ENCODE measurements around the gene ELP2.

ELP2 gene

DNA sequence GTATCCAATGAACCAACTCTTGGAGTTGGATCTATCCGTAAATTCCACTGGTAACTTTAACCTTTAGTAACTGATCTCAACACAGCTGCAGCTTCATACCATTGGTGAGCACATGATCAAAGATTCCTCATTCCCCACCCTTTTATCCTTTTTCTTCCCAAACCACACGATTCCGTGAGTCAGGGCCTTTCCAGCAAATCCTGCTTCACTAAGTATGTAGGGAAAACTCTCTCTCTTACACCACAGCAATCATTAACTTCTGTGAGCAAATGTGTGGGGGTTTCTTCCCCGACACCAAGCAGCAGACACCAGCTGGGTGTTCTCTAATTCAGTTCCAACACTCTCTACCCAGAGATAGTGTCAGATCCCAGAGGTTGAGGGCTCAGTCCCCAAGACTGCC, 23.5 kb downstream of the ELP2 start:
- DNase-seq (ENCODE audit: extremely low spot score) = no peak
- CTCF ChIA-PET = interaction anchor here (1.1 kb wide), 1 partner anchor 16 kb away, joined by 3 read pairs; no protein-coding TSS in a partner anchor
- POLR2A ChIA-PET = no interaction called here
- TF ChIP-seq, protein P1, sequence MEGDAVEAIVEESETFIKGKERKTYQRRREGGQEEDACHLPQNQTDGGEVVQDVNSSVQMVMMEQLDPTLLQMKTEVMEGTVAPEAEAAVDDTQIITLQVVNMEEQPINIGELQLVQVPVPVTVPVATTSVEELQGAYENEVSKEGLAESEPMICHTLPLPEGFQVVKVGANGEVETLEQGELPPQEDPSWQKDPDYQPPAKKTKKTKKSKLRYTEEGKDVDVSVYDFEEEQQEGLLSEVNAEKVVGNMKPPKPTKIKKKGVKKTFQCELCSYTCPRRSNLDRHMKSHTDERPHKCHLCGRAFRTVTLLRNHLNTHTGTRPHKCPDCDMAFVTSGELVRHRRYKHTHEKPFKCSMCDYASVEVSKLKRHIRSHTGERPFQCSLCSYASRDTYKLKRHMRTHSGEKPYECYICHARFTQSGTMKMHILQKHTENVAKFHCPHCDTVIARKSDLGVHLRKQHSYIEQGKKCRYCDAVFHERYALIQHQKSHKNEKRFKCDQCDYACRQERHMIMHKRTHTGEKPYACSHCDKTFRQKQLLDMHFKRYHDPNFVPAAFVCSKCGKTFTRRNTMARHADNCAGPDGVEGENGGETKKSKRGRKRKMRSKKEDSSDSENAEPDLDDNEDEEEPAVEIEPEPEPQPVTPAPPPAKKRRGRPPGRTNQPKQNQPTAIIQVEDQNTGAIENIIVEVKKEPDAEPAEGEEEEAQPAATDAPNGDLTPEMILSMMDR (IDR thresholded peaks at IDR 0.05; ENCODE audit: control extremely low read depth, extremely low read depth, low read depth, missing control alignments) = no peak

GRCh38 chr18:36153771-36154170, 24.1 kb downstream of the ELP2 start:
- DNase-seq (ENCODE audit: extremely low spot score) = no peak
- TF ChIP-seq, protein P1 (IDR thresholded peaks at IDR 0.05; ENCODE audit: control extremely low read depth, extremely low read depth, low read depth, missing control alignments) = no peak
- ChIA-PET POLR2A (no interaction called here), CTCF (interaction anchor here (1.1 kb wide), 1 partner anchor 16 kb away, joined by 3 read pairs; no protein-coding TSS in a partner anchor)

DNA sequence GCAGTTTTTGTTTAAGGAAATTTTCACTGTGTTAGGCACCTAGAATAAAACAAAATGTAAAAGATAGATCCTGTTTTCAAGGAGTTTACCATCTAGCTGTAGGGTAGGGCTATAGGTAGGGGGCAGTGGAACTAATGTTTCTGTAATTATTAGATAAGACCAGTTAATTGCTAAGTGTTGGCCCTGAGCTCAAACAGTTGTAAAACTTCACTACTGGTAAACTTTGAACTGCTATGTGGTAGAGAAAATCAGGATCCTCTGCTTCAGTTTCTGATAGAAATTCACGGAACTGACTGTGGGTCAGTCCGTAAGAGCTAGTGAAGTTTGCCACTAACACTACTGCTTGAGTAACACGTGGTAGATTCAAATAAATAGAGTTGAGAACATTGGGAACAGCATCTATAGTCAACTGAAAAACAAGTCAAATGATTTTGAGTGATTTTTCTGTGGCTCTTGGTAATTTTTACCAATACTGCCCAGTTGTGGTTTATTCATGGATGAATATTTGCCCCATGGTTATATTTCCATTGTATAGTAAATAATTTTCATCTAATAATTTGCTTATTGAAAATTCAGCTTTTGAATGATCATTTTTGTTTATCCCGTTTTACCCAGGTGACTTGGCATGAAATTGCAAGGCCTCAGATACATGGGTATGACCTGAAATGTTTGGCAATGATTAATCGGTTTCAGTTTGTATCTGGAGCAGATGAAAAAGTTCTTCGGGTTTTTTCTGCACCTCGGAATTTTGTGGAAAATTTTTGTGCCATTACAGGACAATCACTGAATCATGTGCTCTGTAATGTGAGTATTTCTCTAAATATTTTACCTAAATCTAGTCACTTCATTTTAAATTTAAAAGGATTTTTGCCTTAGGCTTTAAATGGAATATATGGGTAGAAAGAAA, 26.4 kb downstream of the ELP2 start:
- DNase-seq (ENCODE audit: extremely low spot score) = no peak
- POLR2A ChIA-PET = no interaction called here
- TF ChIP-seq, protein P1 (IDR thresholded peaks at IDR 0.05; ENCODE audit: control extremely low read depth, extremely low read depth, low read depth, missing control alignments) = no peak
- CTCF ChIA-PET = interaction anchor here (1.8 to 5.3 kb wide), 3 partner anchors 8 to 27 kb away, joined by 6 to 26 read pairs (median 15); partner anchors contain the start of genes ELP2 and SLC39A6

- ChIA-PET POLR2A (interaction anchor here (0.6 kb wide), 1 partner anchor 9 kb away, joined by 3 read pairs; no protein-coding TSS in a partner anchor), CTCF (interaction anchor here (0.8 to 5.3 kb wide), 4 partner anchors 9 to 18 kb away, joined by 3 to 26 read pairs (median 9); no protein-coding TSS in a partner anchor)
- TF ChIP-seq, protein P1 (IDR thresholded peaks at IDR 0.05; ENCODE audit: control extremely low read depth, extremely low read depth, low read depth, missing control alignments) = no peak
- no peak for DNase-seq (ENCODE audit: extremely low spot score)
Observed at GRCh38 chr18:36157441-36157840, 27.7 kb downstream of the ELP2 start.

- POLR2A ChIA-PET = interaction anchor here (0.6 to 0.7 kb wide), 2 partner anchors 34 to 685 kb away, joined by 3 to 4 read pairs; no protein-coding TSS in a partner anchor
- CTCF ChIA-PET = interaction anchor here (0.8 to 5.3 kb wide), 3 partner anchors 10 to 19 kb away, joined by 3 to 26 read pairs (median 15); no protein-coding TSS in a partner anchor
- DNase-seq (ENCODE audit: extremely low spot score) = no peak
- TF ChIP-seq, protein P1 (IDR thresholded peaks at IDR 0.05; ENCODE audit: control extremely low read depth, extremely low read depth, low read depth, missing control alignments) = no peak
Observed at GRCh38 chr18:36158266-36158867, 28.7 kb downstream of the ELP2 start.

- ChIA-PET POLR2A (interaction anchor here (1.4 kb wide), 1 partner anchor 10 kb away, joined by 3 read pairs; no protein-coding TSS in a partner anchor), CTCF (interaction anchor here (0.8 kb wide), 1 partner anchor 123 kb away, joined by 4 read pairs; no protein-coding TSS in a partner anchor)
Observed at GRCh38 chr18:36160959-36161371, 31.3 kb downstream of the ELP2 start.

More at GRCh38 chr18:36160959-36161371, 31.3 kb downstream of the ELP2 start:
- DNase-seq (ENCODE audit: extremely low spot score) = no peak
- TF ChIP-seq, protein P1 (IDR thresholded peaks at IDR 0.05; ENCODE audit: control extremely low read depth, extremely low read depth, low read depth, missing control alignments) = no peak
